Measurements from ENCODE around the gene KANK2.
"Not testable (repeated sequence)": the region's sequence is repeated elsewhere in the genome, so short reads cannot be mapped to it uniquely, and the experiment has no call there.

KANK2 gene

DNA sequence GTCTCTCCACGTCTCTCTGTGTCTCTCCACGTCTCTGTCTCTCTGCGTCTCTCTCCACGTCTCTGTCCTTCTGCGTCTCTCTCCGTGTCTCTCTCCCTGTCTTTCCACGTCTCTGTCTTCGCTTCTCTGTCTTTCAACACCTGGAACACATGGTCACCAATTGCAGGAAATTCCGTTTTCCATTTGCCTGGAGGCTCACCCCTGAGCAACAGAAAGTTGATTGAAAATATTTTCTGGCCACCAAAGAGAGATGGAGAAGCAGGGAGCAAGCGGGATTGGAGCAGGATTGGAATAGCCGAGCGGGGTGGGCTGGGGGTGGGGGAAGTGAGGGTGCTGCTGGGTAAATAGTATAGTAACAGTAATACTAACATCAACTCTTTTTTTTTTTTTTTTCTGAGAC is 1.7 kb downstream of the KANK2 start:
- no peak for DNase-seq

DNA sequence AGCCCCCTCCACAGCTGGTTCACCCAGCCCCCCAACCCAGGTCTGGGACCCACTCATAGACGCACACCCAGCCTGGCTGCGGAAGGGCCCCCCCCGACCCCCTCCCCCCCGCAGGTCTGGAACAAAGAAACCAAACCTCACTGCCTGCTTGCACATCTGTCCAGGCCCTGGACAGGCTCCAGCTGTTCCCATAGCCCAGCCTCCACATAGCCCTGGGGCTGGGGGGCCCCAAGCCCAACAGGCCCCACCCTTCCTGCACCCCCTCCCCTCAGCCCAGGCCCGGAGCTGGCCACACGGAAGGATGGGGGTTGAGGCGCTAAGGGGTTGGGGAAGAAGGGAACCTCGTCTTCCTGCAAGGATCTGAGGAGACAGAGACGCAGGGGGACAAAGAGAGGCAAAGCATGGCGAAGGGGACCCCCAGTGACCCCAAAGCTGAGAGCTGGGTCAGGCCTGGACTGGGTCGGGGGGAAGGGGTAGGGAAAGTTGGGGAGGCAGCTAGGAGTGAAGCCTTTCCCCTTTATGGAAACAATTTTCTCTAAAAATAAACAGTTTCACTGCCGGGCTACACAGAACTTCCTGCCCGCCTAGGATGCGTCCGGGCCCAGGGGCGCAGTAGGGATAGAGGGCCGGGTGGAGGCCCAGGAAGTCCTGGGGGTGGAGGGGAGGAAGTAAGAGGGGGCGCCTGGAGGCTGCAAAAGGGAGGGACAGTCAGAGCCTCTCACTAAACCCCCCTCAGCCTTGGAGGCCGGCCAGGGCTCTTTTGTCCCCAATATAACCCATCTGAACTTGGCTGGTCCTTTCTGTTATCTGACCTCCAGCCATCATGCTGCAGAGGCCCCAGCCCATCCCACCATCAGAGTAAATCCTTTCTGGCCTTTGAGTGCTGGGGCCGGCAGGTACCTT is 2.4 kb downstream of the KANK2 start:
- DNase-seq = no peak

GRCh38 chr19:11194173-11194572 is 3.2 kb downstream of the KANK2 start:
- DNase-seq = no peak

- DNase-seq = no peak
Observed at GRCh38 chr19:11192957-11193939, 4.1 kb downstream of the KANK2 start.

GRCh38 chr19:11191934-11192333 is 5.4 kb downstream of the KANK2 start:
- no peak for DNase-seq

- DNase-seq = peak in 1 of 2 donors; percentile 40
Observed at GRCh38 chr19:11191273-11191755, 6.0 kb downstream of the KANK2 start.

DNA sequence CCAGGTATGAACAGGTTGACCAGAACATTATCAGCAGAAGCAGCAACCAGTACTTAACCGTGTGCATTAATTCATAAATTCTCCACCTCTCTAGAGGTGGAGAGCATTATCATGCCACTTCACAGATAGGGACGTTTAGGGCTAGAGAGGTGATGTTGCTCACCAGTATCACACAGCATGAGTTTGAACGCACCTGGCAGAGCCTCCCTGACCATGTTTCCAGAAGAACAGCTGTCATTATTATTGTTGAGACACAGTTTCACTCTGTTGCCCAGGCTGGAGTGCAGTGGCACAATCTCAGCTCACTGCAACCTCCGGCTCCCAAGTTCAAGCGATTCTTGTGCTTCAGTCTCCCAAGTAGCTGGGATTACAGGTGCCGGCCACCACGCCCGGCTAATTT is 6.8 kb downstream of the KANK2 start:
- DNase-seq = no peak

DNA sequence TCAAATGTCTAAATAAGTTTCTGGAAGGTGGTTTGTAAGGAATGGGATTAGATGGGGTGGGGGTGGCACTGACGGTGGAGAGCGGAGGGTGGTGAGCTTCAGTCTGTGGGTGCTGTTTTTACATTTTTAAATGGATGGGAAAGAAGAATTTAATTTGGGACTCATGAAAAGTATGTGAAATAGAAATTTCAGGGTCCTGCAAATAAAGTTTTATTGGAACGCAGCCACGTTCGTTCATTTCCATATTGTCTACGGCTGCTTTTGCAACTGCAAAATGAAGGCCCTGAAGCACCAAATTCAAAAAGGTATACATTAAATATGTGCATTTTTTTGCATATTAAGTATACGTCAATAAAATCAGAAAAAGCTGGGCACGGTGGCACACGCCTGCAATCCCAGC is 9.9 kb downstream of the KANK2 start:
- DNase-seq = no peak

DNA sequence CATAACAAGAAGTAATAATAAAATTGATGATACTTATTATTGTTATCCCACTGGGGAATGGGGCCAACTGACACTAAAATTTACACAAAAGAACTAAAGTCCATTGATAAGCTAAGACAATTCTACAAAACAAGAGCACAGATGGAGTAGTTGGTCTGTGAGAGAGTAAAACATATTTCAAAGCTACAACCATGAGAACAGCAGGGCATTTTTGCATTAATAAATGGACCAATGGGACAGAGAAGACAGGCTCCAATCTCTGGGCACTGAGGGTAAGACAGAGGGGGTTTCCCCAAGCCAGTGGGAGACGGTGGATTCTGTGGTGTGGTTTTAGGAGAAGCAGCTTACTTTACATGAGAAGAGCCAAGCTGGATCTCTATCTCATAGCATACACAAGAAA is 14.4 kb downstream of the KANK2 start:
- no peak for DNase-seq

- no peak for DNase-seq
Observed at GRCh38 chr19:11181488-11181887, 15.9 kb downstream of the KANK2 start.

GRCh38 chr19:11180975-11181374 is 16.4 kb downstream of the KANK2 start:
- DNase-seq = not testable (repeated sequence)

- DNase-seq = no peak
Observed at GRCh38 chr19:11180346-11180745, 17.0 kb downstream of the KANK2 start.

DNA sequence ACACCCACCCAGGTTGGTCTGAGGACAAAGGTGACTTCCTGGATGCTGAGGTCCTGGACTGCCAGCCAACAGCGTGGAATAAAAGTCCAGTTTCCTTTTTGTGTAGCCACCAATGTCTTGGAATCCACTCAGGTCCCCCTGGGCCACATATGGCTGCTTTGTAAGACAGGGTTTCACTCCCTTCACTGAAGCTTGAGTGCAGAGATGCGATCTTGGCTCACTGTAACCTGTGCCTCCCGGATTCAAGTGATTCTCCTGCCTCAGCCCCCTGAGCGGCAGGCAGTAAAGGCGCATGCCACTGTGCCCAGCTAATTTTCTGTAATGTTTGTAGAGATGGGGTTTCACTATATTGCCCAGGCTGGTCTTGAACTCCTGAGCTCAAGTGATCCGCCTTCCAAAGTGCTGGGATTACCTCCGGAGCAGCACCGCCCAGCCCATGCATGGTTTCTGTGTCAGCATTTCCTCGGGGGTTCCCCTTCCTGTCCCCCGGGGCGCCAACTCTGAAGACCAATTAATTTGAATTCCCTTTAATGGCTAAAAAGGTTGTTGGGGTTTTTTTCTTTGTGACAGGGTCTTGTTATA is 17.5 kb downstream of the KANK2 start:
- no peak for DNase-seq

- not testable (repeated sequence) for DNase-seq
Observed at GRCh38 chr19:11179145-11179465, 18.2 kb downstream of the KANK2 start.

- DNase-seq = no peak
Observed at GRCh38 chr19:11177592-11177991, 19.8 kb downstream of the KANK2 start.

DNA sequence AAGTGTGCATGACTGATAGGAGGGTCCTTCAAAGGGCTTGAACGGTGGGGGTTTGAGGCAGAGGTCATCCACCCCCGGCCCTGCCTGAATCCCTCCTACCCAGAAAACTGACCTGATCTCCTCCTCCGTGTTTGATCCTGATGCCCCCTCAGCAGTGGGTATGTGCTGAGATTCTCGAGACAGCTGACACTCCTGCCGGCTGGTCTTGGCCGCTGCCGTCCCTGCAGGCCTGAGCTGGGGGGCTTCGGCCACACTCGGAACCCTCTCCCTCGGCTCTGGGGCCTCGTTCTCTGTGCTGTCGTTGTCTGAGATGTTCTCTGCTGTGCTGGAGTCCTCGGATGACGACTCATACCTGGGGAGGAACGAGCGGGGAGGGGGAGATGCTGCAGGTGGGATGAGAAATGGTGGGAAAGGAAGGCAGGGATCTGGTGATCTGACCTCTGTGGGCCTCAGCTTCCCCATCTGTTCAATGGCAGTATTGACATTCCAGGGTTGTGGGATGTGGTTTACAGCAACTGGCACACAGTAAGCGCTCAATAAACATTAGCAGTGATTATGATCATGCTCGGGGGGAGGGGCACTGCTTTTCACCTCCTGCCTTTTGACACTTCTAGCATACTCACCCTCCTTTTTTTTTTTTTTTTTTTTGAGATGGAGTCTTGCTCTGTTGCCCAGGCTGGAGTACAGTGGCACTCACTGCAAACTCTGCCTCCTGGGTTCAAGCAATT is 20.7 kb downstream of the KANK2 start:
- no peak for DNase-seq

- no peak for DNase-seq
Observed at GRCh38 chr19:11175920-11176319, 21.4 kb downstream of the KANK2 start.

DNA sequence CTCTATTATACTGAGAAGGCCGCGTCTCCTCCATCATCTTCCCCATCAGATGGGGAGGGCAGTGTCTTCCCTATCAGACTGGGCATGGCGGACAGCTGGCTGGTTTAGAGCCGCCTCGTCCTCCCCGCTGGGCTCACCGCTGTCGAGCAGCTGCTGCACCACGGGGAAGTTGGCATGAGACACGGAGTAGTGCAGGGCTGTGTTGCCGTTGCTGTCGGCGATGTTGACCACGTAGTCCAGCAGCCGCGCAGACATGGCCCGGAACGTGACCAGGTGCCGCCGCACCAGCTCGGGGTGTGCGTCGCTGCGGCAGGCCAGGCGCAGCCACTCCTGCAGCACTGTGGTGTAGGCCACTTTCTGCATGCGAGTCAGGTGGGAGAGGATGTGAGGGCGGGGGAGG is 23.0 kb downstream of the KANK2 start:
- DNase-seq = no peak

- no peak for DNase-seq
Observed at GRCh38 chr19:11173516-11174155, 23.7 kb downstream of the KANK2 start.

GRCh38 chr19:11172576-11172975 is 24.8 kb downstream of the KANK2 start:
- DNase-seq = no peak

- no peak for DNase-seq
Observed at GRCh38 chr19:11171144-11171543, 26.2 kb downstream of the KANK2 start.

All from CD4-positive, alpha-beta T cell treated with Interferon alpha-2 for 1 hour (primary cell).